A673 (cell line): ENCODE measurements around the gene PDZD8.

Experiments
- EZH2 ChIP-seq: fragments of 200-600 bp; sonication (generic); IDR thresholded peaks from 2 replicates; pipeline ENCODE4 v1.6.1; 2017; ENCODE audit warnings: borderline replicate concordance, low read depth, mild to moderate bottlenecking, mixed read lengths, antibody characterized with exemption, low read length; ENCODE audit not compliant: poor library complexity, severe bottlenecking
- TF ChIP-seq, protein P1 (sequence below): fragments of 300-800, 200-600 bp; sonication (generic); conservative IDR thresholded peaks from 2 replicates; pipeline ENCODE4 v1.5.1; 2017; ENCODE audit warnings: low read depth, mild to moderate bottlenecking, antibody characterized with exemption, low read length, moderate library complexity, mixed read lengths

DNA sequence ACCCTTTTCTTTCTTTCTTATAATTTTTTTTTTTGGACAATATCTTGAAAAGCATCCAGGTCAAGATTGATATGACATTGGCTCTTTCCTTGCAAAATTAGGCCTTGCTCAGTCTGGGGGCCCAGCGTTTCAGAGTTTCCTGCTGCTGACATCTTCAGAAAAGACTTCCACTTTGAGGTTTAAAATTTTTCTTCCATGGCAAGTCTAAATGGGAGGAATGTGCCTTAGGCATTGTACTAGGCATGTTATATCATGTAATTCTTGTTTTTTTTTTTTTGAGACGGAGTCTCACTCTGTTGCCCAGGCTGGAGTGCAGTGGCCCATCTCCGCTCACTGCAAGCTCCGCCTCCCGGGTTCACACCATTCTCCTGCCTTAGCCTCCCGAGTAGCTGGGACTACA is 48.9 kb upstream of the PDZD8 start:
- TF ChIP-seq, protein P1, sequence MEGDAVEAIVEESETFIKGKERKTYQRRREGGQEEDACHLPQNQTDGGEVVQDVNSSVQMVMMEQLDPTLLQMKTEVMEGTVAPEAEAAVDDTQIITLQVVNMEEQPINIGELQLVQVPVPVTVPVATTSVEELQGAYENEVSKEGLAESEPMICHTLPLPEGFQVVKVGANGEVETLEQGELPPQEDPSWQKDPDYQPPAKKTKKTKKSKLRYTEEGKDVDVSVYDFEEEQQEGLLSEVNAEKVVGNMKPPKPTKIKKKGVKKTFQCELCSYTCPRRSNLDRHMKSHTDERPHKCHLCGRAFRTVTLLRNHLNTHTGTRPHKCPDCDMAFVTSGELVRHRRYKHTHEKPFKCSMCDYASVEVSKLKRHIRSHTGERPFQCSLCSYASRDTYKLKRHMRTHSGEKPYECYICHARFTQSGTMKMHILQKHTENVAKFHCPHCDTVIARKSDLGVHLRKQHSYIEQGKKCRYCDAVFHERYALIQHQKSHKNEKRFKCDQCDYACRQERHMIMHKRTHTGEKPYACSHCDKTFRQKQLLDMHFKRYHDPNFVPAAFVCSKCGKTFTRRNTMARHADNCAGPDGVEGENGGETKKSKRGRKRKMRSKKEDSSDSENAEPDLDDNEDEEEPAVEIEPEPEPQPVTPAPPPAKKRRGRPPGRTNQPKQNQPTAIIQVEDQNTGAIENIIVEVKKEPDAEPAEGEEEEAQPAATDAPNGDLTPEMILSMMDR: no peak
- no peak for TF ChIP-seq EZH2
